GM10847 (cell line): Measurements from ENCODE around the gene GRIK3.

ENCODE experiments used
- POLR2A ChIP-seq: IDR thresholded peaks from 2 replicates; pipeline ENCODE4 v1.6.1; 2011; ENCODE audit not compliant: insufficient read length; ENCODE audit errors: extremely low read depth

The GRIK3 gene

DNA sequence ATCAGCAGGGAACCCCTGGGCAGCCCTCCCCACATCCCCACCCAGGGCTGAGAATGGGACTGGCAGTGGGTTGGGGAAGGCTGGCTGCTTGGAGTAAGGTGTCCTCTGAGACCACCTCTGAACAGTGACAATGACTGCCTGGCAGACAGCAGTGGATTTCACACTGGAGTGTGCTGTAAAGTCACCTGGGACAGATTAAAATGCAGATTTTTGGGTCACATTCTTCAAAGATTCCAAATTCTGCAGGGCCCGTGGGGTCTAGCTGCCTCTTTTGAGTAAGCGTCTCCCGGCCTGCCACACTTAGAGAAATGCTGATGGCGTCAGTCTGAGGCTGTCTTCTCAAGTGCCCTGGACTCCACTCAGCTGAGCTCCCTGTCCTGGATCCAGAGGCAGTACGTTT is 164.5 kb downstream of the GRIK3 start:
- TF ChIP-seq POLR2A, result no peak

DNA sequence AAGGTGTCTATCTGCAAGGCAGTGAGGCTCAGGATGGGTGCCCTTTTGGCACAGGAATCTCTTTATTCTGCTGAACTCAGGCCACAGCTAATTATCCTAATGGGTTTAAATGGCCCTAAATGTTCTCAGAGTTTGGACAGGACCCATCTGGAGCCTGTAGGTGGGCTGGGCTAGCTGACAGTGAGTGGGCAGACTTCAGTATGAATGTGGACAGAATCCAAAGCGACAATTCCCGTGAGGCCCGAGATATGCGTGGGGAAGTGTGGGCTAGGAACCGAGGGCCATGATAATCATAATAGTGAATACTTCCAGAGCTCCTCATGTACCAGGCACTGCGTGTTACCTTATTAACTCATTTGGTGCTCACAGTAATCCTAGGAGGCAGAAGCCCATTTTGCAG is 165.3 kb downstream of the GRIK3 start:
- no peak for TF ChIP-seq POLR2A

- TF ChIP-seq POLR2A, result no peak
Observed at GRCh38 chr1:36867575-36867974, 166.7 kb downstream of the GRIK3 start.

DNA sequence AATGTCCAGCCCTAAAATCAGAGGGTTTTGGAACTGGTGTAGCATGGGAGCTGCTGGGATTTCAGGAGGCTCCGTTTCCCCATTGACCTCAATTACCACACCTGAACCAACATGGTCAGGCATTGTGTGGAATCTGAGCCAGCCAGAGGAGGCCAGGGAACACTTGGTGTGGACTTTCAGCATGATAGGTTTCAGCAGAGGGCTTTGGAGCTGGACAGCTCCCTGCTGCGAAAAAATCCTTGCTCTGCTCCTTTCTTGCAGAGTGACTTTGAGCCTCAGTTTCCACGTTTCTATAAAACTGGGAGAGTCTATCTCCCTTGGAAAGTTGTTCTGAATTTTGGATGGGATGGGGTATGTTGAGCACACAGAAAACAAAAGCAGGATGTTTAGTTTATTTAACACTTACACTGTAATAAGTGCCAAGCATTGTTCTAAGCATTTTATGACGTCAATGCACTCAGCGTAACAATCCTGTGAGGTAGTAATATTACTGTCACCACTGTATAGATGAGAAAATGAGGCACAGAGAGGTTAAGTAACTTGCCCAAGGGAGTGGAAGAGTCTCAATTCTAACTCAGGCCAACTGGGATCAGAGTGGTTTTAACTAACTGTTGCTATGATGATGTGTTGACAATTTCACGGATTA is 168.0 kb downstream of the GRIK3 start:
- no peak for TF ChIP-seq POLR2A

GRCh38 chr1:36865602-36865900 is 168.8 kb downstream of the GRIK3 start:
- TF ChIP-seq POLR2A, result no peak

DNA sequence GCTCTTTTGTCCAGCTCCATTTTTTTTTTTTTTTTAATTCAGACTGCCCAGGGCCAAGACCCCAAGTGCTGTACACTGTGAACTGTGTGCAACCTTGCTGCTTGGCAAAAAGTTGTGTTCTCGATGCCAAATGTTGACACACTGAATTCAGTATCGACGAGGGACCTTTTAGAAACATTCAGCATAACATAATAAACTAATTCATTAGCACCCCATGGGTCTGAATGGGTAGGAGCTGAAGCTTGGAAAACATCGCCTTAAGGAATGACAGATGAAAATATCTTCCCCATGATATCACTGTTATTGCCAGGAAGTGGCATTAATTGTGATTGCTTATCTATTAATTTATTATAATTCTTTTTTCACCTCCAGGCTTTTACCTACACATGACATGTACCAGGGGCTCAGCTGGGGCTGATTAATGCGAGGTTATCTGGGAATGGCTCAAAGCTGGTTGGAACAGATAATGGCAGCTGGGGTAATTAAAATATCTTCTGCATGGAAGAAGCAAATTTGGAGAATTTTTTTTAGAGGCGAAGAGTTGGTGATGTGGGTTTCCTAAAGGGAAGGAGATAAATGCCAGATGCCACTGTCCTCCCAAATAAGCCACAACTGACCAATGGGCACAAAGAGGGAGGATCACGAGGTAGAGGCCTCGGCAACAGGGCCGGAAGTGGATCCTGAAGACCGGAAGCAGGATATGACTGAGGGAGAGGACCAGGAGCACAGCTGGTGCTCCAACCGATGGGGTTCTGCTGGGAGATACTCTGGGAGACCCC is 169.3 kb downstream of the GRIK3 start:
- TF ChIP-seq POLR2A, result no peak

DNA sequence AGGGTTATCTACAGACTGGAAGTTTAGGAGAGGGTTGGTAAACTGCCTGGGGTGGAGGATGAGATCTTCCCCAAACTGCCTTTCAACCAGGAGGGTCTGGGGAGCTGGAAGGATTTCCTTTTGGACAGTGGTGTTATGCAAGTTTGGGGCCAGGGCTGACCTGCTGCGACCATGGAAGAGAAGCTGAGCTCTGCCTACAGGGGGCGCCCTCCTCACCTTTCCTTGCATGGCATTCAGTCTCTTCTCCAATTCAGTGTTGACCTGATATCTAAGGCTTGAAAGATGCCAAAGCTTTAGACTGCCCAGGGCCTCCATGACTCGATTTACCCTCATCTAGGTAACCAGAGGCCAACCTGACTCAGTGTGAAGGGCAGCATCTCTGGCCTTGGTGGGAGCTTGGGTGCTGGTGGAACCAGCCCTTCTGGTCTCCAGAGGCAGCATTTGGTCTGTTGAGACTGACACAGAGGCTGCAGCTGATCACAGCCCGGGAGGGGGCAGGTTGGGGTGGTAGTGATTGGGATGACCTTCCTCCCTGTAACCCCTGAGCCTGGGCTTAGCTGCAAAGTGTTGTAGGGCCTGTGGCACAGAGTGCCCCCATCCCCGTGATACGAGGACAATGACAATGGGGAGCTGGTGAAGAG is 170.0 kb downstream of the GRIK3 start:
- no peak for TF ChIP-seq POLR2A

- no peak for TF ChIP-seq POLR2A
Observed at GRCh38 chr1:36863500-36863899, 170.8 kb downstream of the GRIK3 start.

DNA sequence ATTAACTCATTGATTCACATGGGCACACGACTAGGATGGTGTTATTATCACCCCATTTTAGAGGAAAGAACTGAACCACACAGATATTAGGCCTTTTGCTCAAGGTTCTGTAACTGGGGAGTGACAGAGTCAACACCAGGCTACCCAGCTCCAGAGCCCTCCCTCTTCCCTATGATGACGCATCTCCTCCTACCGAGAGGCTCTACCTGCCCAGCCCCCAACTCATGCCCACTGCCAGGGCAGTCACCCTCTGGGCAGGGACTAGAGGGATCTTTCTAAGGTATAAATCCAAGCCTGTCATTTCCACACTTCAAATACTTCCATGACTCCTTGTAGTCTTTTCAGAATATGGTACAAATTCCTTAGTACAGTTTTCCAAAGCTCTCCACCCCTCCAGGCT is 171.3 kb downstream of the GRIK3 start:
- no peak for TF ChIP-seq POLR2A

DNA sequence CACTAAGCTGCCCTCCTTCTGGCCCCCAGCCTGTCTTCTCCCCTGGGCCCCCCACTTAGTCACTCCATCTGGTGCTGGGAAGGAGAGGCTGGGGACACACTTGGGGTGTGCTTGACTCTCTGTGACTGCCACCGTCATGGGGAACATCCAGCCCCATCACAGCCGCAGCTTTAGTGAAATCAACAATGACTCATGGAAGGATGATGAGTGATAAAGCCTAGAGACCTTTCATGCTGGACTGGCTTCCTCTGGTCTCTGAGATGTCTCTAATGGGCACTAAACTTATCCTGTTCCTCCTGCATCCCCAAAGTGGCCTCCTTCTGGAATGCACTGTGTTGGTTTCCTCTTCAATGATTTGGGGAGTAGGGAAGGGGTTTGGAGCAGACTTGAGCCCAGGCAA is 172.9 kb downstream of the GRIK3 start:
- no peak for TF ChIP-seq POLR2A

DNA sequence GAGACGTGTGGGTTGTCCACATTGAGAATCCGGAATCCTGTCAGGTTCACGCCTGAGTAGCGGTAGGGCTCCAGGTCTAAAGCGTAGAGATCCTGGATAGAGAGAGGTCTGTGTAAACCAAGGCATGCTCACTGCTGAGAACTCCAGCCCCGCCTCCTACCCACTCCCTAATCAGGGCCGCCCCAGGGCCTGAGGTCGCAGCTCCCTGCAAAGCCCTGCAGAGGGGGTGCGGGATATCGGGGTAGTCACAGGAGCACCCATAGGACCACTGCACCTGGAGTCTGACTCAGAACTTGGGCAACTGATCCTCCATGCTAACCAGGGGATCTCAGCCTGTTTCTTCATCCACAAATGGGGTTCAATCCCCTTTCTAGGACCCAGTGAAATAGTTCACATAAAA is 174.4 kb downstream of the GRIK3 start:
- no peak for TF ChIP-seq POLR2A

DNA sequence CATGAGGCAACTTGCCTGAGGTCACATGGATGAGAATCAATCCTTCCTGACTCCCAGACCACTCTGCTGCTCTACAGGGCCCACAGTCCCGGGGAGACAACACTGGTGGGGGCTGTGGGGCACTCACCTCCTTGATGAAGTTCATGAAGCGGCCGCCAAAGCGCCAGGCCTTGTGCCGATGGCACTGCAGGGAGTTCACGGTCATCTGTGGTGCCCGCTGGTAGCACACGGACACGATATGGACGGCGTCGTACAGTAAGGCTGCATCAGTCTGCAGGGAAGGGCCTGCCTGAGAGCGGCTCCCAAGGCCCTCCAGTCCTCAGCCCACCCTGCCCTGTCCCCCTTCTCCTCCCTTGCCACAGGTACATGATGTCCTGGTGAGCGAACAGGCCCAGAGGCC is 175.3 kb downstream of the GRIK3 start:
- no peak for TF ChIP-seq POLR2A

- no peak for TF ChIP-seq POLR2A
Observed at GRCh38 chr1:36858553-36858952, 175.8 kb downstream of the GRIK3 start.

- TF ChIP-seq POLR2A, result no peak
Observed at GRCh38 chr1:36857754-36858153, 176.6 kb downstream of the GRIK3 start.

GRCh38 chr1:36855699-36856494 is 178.4 kb downstream of the GRIK3 start:
- TF ChIP-seq POLR2A, result no peak

DNA sequence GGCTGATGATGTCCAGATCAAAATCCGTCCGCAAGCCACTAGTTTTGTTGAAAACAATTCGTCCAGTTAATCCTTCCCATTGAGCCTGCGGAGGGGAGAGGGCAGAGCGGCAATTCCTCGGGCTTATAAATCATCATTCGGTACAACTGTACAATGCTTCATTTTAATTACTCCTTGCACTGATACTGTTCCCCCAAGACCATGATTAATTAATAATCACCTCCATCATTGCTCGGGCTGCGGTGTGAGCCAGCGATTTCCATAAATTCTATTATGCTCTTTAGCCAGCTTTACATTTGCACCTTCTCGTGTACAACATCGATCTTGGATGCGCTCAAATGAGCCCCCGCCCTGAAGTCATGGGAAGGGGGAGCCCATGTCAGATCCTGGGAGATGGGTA is 180.7 kb downstream of the GRIK3 start:
- TF ChIP-seq POLR2A, result no peak
